K562 (cell line): ENCODE measurements around the gene PAF1. TPM values are rescaled to one million over a fixed set of nuclear protein-coding genes. Genes with fewer than 3 reads are reported as not detected.
A peak's percentile ranks its signal among the peaks of the same experiment; 100 is the strongest.

Experiments used
- ATAC-seq: fragments of 200-7000 bp; cut with Tn5 transposase; 3 replicates; pipeline ENCODE4 v1.9.1; 2020; ENCODE audit warnings: moderate library complexity
- BruUV-seq: library from RNA; stranded (reverse); fragments of 400-500 nt; replicated peaks from 2 replicates; lab custom pipeline; 2021; lab: Mats Ljungman, UMichigan
- CTCF ChIA-PET: fragments of 300-600 bp; formaldehyde crosslinking; extraction: SDS; loops from one replicate; lab custom pipeline; 2021; ENCODE audit warnings: low intra/inter-chr PET ratio; lab: Yijun Ruan, JAX
- POLR2A ChIA-PET: fragments of 300-600, 350-650 bp; sonication (Branson Sonifier 250); formaldehyde crosslinking; extraction: SDS; loops from one replicate; lab custom pipeline; 2021; ENCODE audit warnings: antibody characterized with exemption, inconsistent platforms; lab: Yijun Ruan, JAX
- DNase-seq, 4 experiments: peaks; one replicate each; pipeline versions ENCODE4 v3.0.0 to v3.0.0-alpha.2; 2011 to 2018; ENCODE audit warnings: low spot score in 3 of 4, mixed read lengths in 3 of 4; ENCODE audit errors: extremely low read depth in 1 of 4
- FAIRE-seq: peaks from 2 replicates; lab custom pipeline; 2011; peaks lifted over from hg19 to GRCh38; lab: Jason Lieb, UNC
- H2AFZ ChIP-seq: 2 replicates; pipeline ENCODE4 v1.6.0; 2011; ENCODE audit warnings: low read depth, low read length, control low read depth, inconsistent platforms
- H3K27ac ChIP-seq: fragments of 200-600 bp; 3 replicates; pipeline ENCODE4 v1.8.0; 2011; ENCODE audit warnings: low read depth, mild to moderate bottlenecking, control low read depth, inconsistent platforms, low read length, moderate library complexity, mixed read lengths; ENCODE audit errors: extremely low read depth
- H3K27me3 ChIP-seq, 2 experiments: fragments of 300-600 bp in 1 of 2; 2 replicates in 1 of 2; 3 replicates in 1 of 2; pipeline versions ENCODE4 v1.6.0 to v1.8.0; 2011; ENCODE audit warnings: inconsistent platforms in 2 of 2, low read length in 2 of 2, mild to moderate bottlenecking in 1 of 2, mixed read lengths in 1 of 2, moderate library complexity in 1 of 2; ENCODE audit not compliant: control insufficient read depth in 2 of 2, insufficient read depth in 2 of 2
- H3K36me3 ChIP-seq: fragments of 300-600 bp; 3 replicates; pipeline ENCODE4 v1.8.0; 2011; ENCODE audit warnings: mild to moderate bottlenecking, low read length, inconsistent platforms; ENCODE audit not compliant: control insufficient read depth, insufficient read depth
- H3K4me1 ChIP-seq, 2 experiments: fragments of 200-600 bp in 1 of 2; replicated peaks in 1 of 2; 2 replicates in 1 of 2; 3 replicates in 1 of 2; pipeline versions ENCODE4 v1.5.1 to v1.8.0; 2011; ENCODE audit warnings: inconsistent platforms in 2 of 2, low read length in 2 of 2, mild to moderate bottlenecking in 1 of 2, mixed read lengths in 1 of 2, moderate library complexity in 1 of 2; ENCODE audit not compliant: control insufficient read depth in 2 of 2, insufficient read depth in 2 of 2
- H3K4me2 ChIP-seq: 2 replicates; pipeline ENCODE4 v1.6.1; 2011; ENCODE audit warnings: low read length, control low read depth, inconsistent platforms, mixed read lengths; ENCODE audit not compliant: insufficient read depth
- H3K4me3 ChIP-seq: fragments of 200-600 bp; sonication (generic), shearing (Covaris generic); 2 replicates; pipeline ENCODE4 v1.5.1; 2016; ENCODE audit warnings: control low read depth, inconsistent platforms
- H3K79me2 ChIP-seq: fragments of 200-600 bp; 3 replicates; pipeline ENCODE4 v1.8.0; 2011; ENCODE audit warnings: low read length, inconsistent platforms; ENCODE audit not compliant: control insufficient read depth, insufficient read depth
- H3K9ac ChIP-seq, 2 experiments: 2 replicates each; pipeline versions ENCODE4 v1.6.0 to v1.6.1; 2011; ENCODE audit warnings: low read depth in 2 of 2, low read length in 2 of 2, control low read depth in 1 of 2, inconsistent platforms in 1 of 2, mild to moderate bottlenecking in 1 of 2, mixed read lengths in 1 of 2; ENCODE audit not compliant: insufficient read depth in 1 of 2
- H3K9me1 ChIP-seq: one replicate; pipeline ENCODE4 v1.6.0; 2011; ENCODE audit warnings: inconsistent platforms, mild to moderate bottlenecking, low read length, moderate library complexity; ENCODE audit not compliant: control insufficient read depth, insufficient read depth
- H3K9me3 ChIP-seq: replicated peaks from 2 replicates; pipeline ENCODE4 v1.5.1; 2011; ENCODE audit warnings: low read depth, low read length, inconsistent platforms; ENCODE audit not compliant: control insufficient read depth, insufficient read depth
- H4K20me1 ChIP-seq: replicated peaks from 2 replicates; pipeline ENCODE4 v1.6.1; 2011; ENCODE audit warnings: low read length, inconsistent platforms, mixed read lengths; ENCODE audit not compliant: control insufficient read depth, insufficient read depth
- BRF1 ChIP-seq: IDR thresholded peaks from 3 replicates; pipeline ENCODE4 v1.6.1; 2011; ENCODE audit warnings: borderline replicate concordance, mild to moderate bottlenecking; ENCODE audit not compliant: insufficient read length; ENCODE audit errors: extremely low read depth
- FOXJ2 ChIP-seq: fragments of 200-800 bp; sonication (Bioruptor generic); IDR thresholded peaks from 2 replicates; pipeline ENCODE4 v1.6.1; 2016; ENCODE audit warnings: missing genetic modification characterization, missing compliant biosample characterization
- GABPB2 ChIP-seq: fragments of 250-450 bp; sonication (Bioruptor Pico); conservative IDR thresholded peaks from 2 replicates; pipeline ENCODE4 v1.5.1; 2021; ENCODE audit warnings: mild to moderate bottlenecking
- KAT7 ChIP-seq: sonication (generic); formaldehyde crosslinking; IDR thresholded peaks from 2 replicates; pipeline ENCODE4 v1.8.0; 2022; ENCODE audit warnings: missing genetic modification reagents, mild to moderate bottlenecking, borderline replicate concordance
- KHSRP ChIP-seq: fragments of 450-650 bp; IDR thresholded peaks from 2 replicates; pipeline ENCODE4 v1.6.1; 2017
- NONO ChIP-seq, 2 experiments: fragments of 200-400 bp in 1 of 2; fragments of 450-650 bp in 1 of 2; formaldehyde crosslinking in 1 of 2; IDR thresholded peaks; 2 replicates each; pipeline ENCODE4 v1.6.1; 2017; ENCODE audit warnings: low read depth in 2 of 2, mild to moderate bottlenecking in 2 of 2, moderate library complexity in 2 of 2, low read length in 1 of 2
- PURB ChIP-seq: sonication (generic); formaldehyde crosslinking; IDR thresholded peaks from 2 replicates; pipeline ENCODE4 v1.9.0; 2021; ENCODE audit warnings: low read depth, mild to moderate bottlenecking, missing genetic modification reagents
- RBM14 ChIP-seq: fragments of 200-400 bp; formaldehyde crosslinking; IDR thresholded peaks from 2 replicates; pipeline ENCODE4 v1.6.1; 2018; ENCODE audit warnings: low read depth, mild to moderate bottlenecking, low read length, moderate library complexity, borderline replicate concordance; ENCODE audit not compliant: insufficient read depth
- STAT5A ChIP-seq: IDR thresholded peaks from 2 replicates; pipeline ENCODE4 v1.6.1; 2012; ENCODE audit warnings: low read length, inconsistent platforms, borderline replicate concordance
- ZBTB33 ChIP-seq: sonication (generic); formaldehyde crosslinking; IDR thresholded peaks from 2 replicates; pipeline ENCODE4 v1.8.1; 2023; ENCODE audit warnings: mild to moderate bottlenecking, missing genetic modification reagents
- ZEB2 ChIP-seq: fragments of 450-650 bp; IDR thresholded peaks from 2 replicates; pipeline ENCODE4 v1.6.1; 2016
- ZNF175 ChIP-seq: fragments of 200-800 bp; sonication (Bioruptor generic); IDR thresholded peaks from 2 replicates; pipeline ENCODE4 v1.6.1; 2016; ENCODE audit warnings: low read depth, mild to moderate bottlenecking, missing genetic modification characterization, missing compliant biosample characterization
- WGBS: fragments of 100-300 bp; shearing (Covaris generic); methylation state at CpG from one replicate; pipeline ENCODE4 v1.1.6; 2016; ENCODE audit warnings: low coverage, mixed read lengths; ENCODE audit not compliant: insufficient coverage; ENCODE audit errors: missing lambda C conversion rate; 5-methylcytosine and 5-hydroxymethylcytosine counted together
- in situ Hi-C: fragments of 300-500 bp; cut with MboI; formaldehyde crosslinking; loops from 4 replicates; pipeline ENCODE4 v1.15.0; 2018; ENCODE audit warnings: inconsistent platforms, mixed read lengths
- intact Hi-C: fragments of 100-400 bp; cut with micrococcal nuclease; formaldehyde crosslinking; loops from 2 replicates; pipeline ENCODE4 v1.14.2; 2022
- polyA plus RNA-seq, 8 experiments: library from polyadenylated mRNA; depleted of rRNA in 4 of 8; stranded (reverse) in 5 of 8; unstranded in 3 of 8; fragments of >200 nt; fragmentation: Nextera tagmentation in 2 of 8; fragmentation: Illumina TruSeq in 1 of 8; extraction: Ambion mirVana in 2 of 8; extraction: Trizol in 1 of 8; gene quantifications; 2 replicates each; pipeline versions ENCODE4 v1.2.1 to v1.2.3, GENCODE V29; 2011 to 2014; ENCODE audit warnings: inconsistent platforms in 1 of 8, missing spikeins in 1 of 8
- total RNA-seq, 7 experiments: library from RNA; depleted of rRNA in 6 of 7; stranded (reverse); fragments of >200 nt in 6 of 7; fragmentation: Illumina TruSeq in 2 of 7; extraction: Trizol in 2 of 7; gene quantifications; 2 replicates each; pipeline versions ENCODE4 v1.2.1 to v1.2.3, GENCODE V29; 2011 to 2021; ENCODE audit warnings: low replicate concordance in 1 of 7
- TF ChIP-seq, protein P1 (sequence below): IDR thresholded peaks from 3 replicates; pipeline ENCODE4 v1.6.1; 2011; ENCODE audit warnings: borderline replicate concordance, mild to moderate bottlenecking, moderate library complexity; ENCODE audit not compliant: insufficient read length; ENCODE audit errors: extremely low read depth
- TF ChIP-seq, protein P2 (sequence below): fragments of 450-650 bp; IDR thresholded peaks from 2 replicates; pipeline ENCODE4 v1.6.1; 2016; ENCODE audit warnings: mild to moderate bottlenecking

Gene PAF1
- total and polyA plus RNA-seq, 9 of the 15 experiments (the other 6 are each of a cell fraction or from before 2014, with no cell fraction given), result 1.5 to 45.0 (median 33.8) TPM

GRCh38 chr19:39385629-39386411 lies 5.1 kb downstream of the PAF1 start:
- WGBS, result 86% methylated on average over 17 of the region's 20 CpGs
- intact Hi-C loops (no loop called here), in situ Hi-C loops (no loop called here)
- Histone ChIP-seq H3K4me2 (no peak overlapping the region), H2AFZ (no peak overlapping the region), H4K20me1 (peaks cover 30% of the 10 kb centered on the region), H3K9ac (peak overlapping the region in 1 of 2 experiments; percentile 38; a peak in 2 of 4 replicates), H3K4me1 (peaks cover 22 to 27% of the 10 kb centered on the region in 2 experiments), H3K36me3 (peaks cover 90% of the 10 kb centered on the region), H3K27me3 (no peaks in the 10 kb centered on the region), H3K9me3 (no peaks in the 10 kb centered on the region), H3K9me1 (peaks cover 7% of the 10 kb centered on the region), H3K79me2 (peaks cover 15% of the 10 kb centered on the region), H3K4me3 (no peak overlapping the region), H3K27ac (no peak overlapping the region)
- FAIRE-seq (no peak), ATAC-seq (no peak), DNase-seq (peak in 1 of 4 experiments; percentile 9)
- BruUV-seq, result TSS peak; percentile 85
- POLR2A ChIA-PET, result interaction anchor here (0.7 kb wide), 2 partner anchors 82 to 156 kb away, joined by 3 read pairs; no protein-coding TSS in a partner anchor
- CTCF ChIA-PET, result no interaction called here
- TF ChIP-seq ZBTB33 (CRISPR knock-in tag) (peak; percentile 55), PURB (CRISPR knock-in tag) (no peak), BRF1 (no peak), NONO (IDR thresholded peaks at IDR 0.05; ENCODE audit: low read depth in 2 of 2, low read length in 1 of 2) (no peak), GABPB2 (no peak), KAT7 (CRISPR knock-in tag) (no peak), ZNF175 (CRISPR knock-in tag) (no peak), STAT5A (no peak), RBM14 (no peak), FOXJ2 (tag) (no peak), KHSRP (no peak), ZEB2 (no peak)
- TF ChIP-seq, protein P1, sequence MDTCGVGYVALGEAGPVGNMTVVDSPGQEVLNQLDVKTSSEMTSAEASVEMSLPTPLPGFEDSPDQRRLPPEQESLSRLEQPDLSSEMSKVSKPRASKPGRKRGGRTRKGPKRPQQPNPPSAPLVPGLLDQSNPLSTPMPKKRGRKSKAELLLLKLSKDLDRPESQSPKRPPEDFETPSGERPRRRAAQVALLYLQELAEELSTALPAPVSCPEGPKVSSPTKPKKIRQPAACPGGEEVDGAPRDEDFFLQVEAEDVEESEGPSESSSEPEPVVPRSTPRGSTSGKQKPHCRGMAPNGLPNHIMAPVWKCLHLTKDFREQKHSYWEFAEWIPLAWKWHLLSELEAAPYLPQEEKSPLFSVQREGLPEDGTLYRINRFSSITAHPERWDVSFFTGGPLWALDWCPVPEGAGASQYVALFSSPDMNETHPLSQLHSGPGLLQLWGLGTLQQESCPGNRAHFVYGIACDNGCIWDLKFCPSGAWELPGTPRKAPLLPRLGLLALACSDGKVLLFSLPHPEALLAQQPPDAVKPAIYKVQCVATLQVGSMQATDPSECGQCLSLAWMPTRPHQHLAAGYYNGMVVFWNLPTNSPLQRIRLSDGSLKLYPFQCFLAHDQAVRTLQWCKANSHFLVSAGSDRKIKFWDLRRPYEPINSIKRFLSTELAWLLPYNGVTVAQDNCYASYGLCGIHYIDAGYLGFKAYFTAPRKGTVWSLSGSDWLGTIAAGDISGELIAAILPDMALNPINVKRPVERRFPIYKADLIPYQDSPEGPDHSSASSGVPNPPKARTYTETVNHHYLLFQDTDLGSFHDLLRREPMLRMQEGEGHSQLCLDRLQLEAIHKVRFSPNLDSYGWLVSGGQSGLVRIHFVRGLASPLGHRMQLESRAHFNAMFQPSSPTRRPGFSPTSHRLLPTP, result no peak
- TF ChIP-seq, protein P2, sequence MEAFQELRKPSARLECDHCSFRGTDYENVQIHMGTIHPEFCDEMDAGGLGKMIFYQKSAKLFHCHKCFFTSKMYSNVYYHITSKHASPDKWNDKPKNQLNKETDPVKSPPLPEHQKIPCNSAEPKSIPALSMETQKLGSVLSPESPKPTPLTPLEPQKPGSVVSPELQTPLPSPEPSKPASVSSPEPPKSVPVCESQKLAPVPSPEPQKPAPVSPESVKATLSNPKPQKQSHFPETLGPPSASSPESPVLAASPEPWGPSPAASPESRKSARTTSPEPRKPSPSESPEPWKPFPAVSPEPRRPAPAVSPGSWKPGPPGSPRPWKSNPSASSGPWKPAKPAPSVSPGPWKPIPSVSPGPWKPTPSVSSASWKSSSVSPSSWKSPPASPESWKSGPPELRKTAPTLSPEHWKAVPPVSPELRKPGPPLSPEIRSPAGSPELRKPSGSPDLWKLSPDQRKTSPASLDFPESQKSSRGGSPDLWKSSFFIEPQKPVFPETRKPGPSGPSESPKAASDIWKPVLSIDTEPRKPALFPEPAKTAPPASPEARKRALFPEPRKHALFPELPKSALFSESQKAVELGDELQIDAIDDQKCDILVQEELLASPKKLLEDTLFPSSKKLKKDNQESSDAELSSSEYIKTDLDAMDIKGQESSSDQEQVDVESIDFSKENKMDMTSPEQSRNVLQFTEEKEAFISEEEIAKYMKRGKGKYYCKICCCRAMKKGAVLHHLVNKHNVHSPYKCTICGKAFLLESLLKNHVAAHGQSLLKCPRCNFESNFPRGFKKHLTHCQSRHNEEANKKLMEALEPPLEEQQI, result no peak
